Activated naive CD8-positive, alpha-beta T cell treated with anti-CD3 and anti-CD28 coated beads, Interleukin-2, amount 10 ng/mL, durations not matched to agents 7 days and 5 days (primary cell): Measurements from ENCODE around the gene MICALL2. TPM values are rescaled to one million over a fixed set of nuclear protein-coding genes. Genes with fewer than 3 reads are reported as not detected.
A peak's percentile ranks its signal among the peaks of the same experiment; 100 is the strongest.

Experiments used
- ATAC-seq: fragments of 150-1000 bp; cut with Tn5 transposase; one replicate; pipeline ENCODE4 v1.10.0; 2021; ENCODE audit warnings: low read depth, moderate library complexity
- POLR2A ChIA-PET: fragments of 350-600 bp; sonication (Branson Sonifier 250); formaldehyde crosslinking; loops from one replicate; lab custom pipeline; 2021; ENCODE audit warnings: antibody characterized with exemption; lab: Charles Lee
- DNase-seq: peaks from one replicate; pipeline ENCODE4 v3.0.0; 2021
- H3K27ac Mint-ChIP-seq: one replicate; pipeline ENCODE4 v1.8.0; 2022; ENCODE audit warnings: mild to moderate bottlenecking, mixed read lengths
- H3K27me3 Mint-ChIP-seq: one replicate; pipeline ENCODE4 v1.8.0; 2022; ENCODE audit warnings: mild to moderate bottlenecking, moderate library complexity, mixed read lengths
- H3K36me3 Mint-ChIP-seq: one replicate; pipeline ENCODE4 v1.8.0; 2021; ENCODE audit warnings: mild to moderate bottlenecking, mixed read lengths
- H3K4me1 Mint-ChIP-seq: one replicate; pipeline ENCODE4 v1.8.0; 2021; ENCODE audit warnings: mixed read lengths
- H3K4me3 Mint-ChIP-seq: one replicate; pipeline ENCODE4 v1.8.0; 2022; ENCODE audit warnings: mild to moderate bottlenecking, moderate library complexity, mixed read lengths
- H3K9me3 Mint-ChIP-seq: one replicate; pipeline ENCODE4 v1.8.0; 2021; ENCODE audit warnings: mixed read lengths
- total RNA-seq, 2 experiments: library from RNA; stranded (reverse); gene quantifications; one replicate each; pipeline ENCODE4 v1.2.3, GENCODE V29; 2021

Gene MICALL2
- total RNA-seq, 2 experiments from 2014 or later: 2.8 to 3.9 TPM

DNA sequence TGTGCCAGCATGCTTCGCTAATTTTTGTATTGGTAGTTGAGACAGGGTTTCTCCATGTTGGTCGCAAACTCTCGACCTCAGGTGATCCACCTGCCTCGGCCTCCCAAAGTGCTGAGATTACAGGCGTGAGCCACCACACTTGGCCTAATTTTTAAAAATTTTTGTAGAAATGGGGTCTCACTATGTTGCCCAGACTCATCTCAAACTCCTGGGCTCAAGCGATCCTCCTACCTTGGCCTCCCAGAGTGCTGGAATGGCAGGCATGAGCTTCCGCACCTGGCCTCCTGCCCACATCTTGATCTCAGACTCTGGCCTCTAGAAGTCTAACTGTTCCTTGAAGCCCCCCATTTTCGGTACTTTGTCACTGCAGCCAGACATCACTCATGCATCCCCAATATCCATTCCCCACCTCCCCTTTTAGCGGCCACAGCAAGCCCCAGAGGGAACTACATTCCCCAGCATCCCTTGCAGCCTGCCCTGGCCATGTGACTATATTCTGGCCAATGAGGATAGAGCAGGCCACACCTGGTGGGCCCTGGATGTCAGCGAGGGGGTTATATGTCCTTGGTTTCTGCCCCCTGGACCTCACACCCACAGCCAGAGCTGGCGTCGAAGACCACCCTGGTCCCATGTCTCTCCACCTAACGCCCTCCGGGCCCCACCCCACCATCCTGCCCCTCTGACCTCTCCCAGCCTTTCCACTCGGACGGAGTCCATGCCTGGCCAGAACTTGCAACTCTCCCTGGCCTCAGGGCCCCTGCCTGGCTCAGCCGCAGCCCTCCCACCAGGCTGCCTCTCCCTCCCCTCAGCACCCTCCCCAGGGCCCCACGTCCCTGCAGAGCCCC is 33.8 kb downstream of the MICALL2 start:
- Mint-ChIP-seq H3K36me3 (no peaks in the 10 kb centered on the region), H3K9me3 (no peaks in the 10 kb centered on the region), H3K4me1 (no peaks in the 10 kb centered on the region), H3K4me3 (no peak overlapping the region), H3K27ac (no peak overlapping the region), H3K27me3 (peaks cover 14% of the 10 kb centered on the region)
- no peak for DNase-seq
- POLR2A ChIA-PET: no interaction called here
- no peak for ATAC-seq

DNA sequence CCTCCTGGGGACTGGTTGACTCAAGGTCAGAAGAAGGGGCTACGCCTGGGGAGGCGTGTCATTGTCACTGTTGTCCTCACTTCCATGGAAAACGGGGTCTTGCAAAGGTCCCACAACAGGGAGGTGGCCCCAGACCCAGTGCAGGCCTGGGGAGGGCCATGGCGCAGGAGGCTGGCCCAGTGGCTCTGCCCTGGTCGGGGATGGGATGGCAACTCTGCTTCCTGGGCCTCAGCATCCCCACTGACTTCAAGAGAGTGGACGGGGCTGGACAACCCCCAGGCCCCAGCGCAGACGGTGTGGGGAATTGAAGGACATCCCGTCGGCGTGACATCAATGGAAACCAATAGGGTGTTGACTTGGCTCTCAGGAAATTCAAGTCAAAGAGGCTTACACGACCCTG is 35.2 kb downstream of the MICALL2 start:
- ATAC-seq (no peak), DNase-seq (no peak)
- POLR2A ChIA-PET: no interaction called here
- no peaks in the 10 kb centered on the region for H3K9me3 Mint-ChIP-seq
- H3K27ac Mint-ChIP-seq: no peak overlapping the region
- no peak overlapping the region for H3K4me3 Mint-ChIP-seq
- H3K4me1 Mint-ChIP-seq: no peaks in the 10 kb centered on the region
- no peaks in the 10 kb centered on the region for H3K36me3 Mint-ChIP-seq
- peaks cover 14% of the 10 kb centered on the region for H3K27me3 Mint-ChIP-seq

DNA sequence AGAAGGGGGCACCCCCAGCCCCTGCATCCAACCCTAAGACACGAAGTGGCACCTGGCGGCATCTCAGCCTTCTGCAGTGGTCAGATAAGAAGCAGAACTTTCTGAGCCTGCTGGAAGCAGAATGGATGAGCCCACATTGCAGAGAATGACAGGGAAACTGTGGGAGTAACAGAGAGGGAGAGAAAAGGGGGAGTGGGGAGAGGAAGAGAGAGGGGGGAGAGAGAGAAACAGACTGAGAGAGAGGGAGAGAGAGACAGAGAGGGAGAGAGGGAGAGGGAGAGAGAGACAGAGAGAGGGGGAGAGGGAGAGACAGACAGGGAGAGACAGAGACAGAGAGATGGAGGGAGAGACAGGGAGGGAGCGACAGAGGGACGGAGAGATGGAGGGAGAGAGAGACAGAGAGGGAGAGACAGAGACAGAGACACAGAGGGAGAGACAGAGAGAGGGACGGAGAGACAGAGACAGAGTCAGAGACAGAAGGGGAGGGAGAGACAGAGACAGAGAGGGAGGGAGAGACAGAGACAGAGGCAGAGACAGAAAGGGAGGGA is 35.9 kb downstream of the MICALL2 start:
- Mint-ChIP-seq H3K4me1 (peaks cover 1% of the 10 kb centered on the region), H3K27ac (peak overlapping the region; percentile 40), H3K9me3 (no peaks in the 10 kb centered on the region), H3K4me3 (no peak overlapping the region), H3K27me3 (peaks cover 14% of the 10 kb centered on the region), H3K36me3 (no peaks in the 10 kb centered on the region)
- ATAC-seq (no peak), DNase-seq (no peak)
- POLR2A ChIA-PET: no interaction called here

DNA sequence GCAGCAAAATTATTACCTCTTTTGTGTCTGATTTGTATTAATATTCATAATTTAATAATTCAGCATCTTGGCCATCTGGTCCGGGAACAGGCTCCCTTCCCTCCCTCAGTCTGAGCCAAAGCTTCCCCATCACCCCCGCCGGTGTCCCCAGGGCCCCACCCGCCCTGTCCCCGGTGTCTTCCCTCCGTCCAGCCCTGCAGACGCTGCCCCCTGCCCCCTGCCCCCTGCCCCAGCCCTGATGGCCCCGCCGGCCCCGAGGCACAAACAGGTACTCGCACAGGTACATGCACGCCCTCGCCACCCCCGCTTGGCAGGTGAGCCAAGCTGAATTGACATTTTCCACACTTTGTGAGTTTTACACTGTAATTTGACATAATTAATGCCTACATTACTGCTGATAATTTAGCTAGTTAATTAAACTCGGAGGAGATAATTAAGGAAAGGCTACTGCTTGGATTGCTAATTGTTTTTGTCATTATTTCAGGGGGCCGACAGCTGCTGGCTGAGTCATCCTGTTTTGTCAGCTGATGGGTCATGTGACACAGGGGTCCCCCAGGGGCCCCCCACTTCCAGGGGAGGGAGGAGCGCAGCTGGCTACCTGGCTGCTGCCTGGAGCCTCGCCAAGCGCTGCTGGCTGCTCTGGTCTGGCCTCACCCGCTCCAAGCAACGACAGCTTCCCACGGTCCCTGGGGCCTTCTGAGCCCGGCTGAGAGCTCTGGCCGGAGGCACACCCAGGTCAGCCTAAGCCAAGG is 36.6 kb downstream of the MICALL2 start:
- Mint-ChIP-seq H3K4me1 (peaks cover 8% of the 10 kb centered on the region), H3K36me3 (no peaks in the 10 kb centered on the region), H3K4me3 (no peak overlapping the region), H3K27me3 (peaks cover 14% of the 10 kb centered on the region), H3K27ac (no peak overlapping the region), H3K9me3 (no peaks in the 10 kb centered on the region)
- no peak for ATAC-seq
- no peak for DNase-seq
- POLR2A ChIA-PET: no interaction called here

DNA sequence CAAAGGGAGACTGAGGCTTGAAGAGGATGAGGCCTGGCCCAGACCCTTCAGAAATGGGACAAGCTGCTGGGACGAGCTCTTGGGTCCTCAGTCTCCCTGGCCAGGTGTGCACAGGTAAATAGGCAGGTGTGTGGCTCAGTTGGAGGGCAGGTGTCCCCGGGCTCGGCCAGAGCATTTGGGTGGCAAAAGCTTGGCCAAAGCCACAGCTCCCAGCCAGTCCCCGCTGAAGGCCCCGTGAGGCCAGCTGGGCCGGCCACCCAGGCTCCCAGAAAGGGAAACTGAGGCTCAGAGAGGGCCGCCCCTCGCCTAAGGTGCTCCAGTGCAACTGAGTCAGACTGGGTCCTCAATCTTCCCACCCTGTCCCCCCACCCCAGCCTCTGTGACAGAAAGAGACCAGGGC is 37.3 kb downstream of the MICALL2 start:
- DNase-seq: no peak
- H3K27ac Mint-ChIP-seq: no peak overlapping the region
- ATAC-seq: no peak
- peaks cover 14% of the 10 kb centered on the region for H3K4me1 Mint-ChIP-seq
- H3K27me3 Mint-ChIP-seq: peaks cover 18% of the 10 kb centered on the region
- POLR2A ChIA-PET: no interaction called here
- H3K36me3 Mint-ChIP-seq: no peaks in the 10 kb centered on the region
- H3K9me3 Mint-ChIP-seq: no peaks in the 10 kb centered on the region
- no peak overlapping the region for H3K4me3 Mint-ChIP-seq

DNA sequence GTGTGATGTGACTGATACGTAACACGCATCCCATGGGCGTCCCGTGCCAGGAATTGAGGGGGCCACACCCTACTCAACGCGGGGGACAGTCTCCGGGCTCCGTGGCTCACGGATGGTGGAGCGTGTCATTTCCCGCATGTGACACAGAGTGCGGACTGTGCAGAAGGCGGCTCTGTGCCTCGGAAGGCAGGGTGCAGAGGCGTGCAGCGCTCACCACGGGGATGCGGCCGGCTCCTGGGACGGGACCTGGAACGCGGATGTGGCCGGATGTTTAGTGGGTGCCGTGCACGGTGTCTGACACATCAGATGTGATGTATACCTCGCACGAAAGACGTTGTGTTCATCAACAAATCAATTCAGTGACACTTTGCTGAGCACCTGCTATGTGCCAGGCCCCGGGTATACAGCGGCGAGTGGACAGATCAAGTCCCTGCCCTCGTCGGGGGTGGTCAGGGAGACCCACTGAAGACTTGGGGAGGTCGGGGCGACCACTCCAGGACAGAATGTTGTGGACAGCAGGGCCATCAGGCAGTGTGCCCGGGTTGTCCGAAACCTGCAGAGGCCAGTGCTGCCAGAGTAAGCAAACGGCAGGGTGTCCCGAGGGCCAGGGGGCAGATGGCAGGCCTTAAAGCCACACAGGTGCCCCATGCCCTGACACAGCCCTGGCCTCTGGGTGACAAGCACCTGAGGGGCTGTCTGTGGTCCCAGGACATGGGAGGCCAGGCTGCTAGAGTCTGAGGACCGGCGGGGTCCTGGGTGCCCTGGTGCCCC is 38.1 kb downstream of the MICALL2 start:
- DNase-seq: no peak
- Mint-ChIP-seq H3K27me3 (peaks cover 21% of the 10 kb centered on the region), H3K9me3 (no peaks in the 10 kb centered on the region), H3K4me3 (no peak overlapping the region), H3K36me3 (no peaks in the 10 kb centered on the region), H3K27ac (no peak overlapping the region), H3K4me1 (peaks cover 15% of the 10 kb centered on the region)
- ATAC-seq: no peak
- POLR2A ChIA-PET: no interaction called here

DNA sequence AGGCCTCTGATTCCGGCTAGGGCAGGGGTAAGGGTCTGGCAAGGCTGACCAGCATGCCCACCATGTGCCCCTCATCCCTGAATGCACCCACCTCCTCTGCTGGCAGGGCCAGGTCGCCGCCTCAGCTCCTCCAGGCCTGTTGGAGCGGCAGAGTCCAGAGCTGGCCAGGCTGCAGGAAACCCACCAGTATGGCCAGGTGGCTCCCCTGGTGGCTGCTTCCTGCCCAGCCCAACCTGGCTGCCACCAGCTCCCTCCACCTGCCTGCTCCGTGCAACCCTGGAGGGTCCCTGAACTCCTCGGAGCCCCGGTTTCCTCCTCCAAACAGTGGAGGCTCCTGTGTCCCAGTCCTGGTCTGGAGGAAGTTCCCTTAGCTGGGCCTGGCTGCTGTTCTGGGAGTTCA is 39.6 kb downstream of the MICALL2 start:
- POLR2A ChIA-PET: no interaction called here
- ATAC-seq: no peak
- H3K4me1 Mint-ChIP-seq: peaks cover 17% of the 10 kb centered on the region

DNA sequence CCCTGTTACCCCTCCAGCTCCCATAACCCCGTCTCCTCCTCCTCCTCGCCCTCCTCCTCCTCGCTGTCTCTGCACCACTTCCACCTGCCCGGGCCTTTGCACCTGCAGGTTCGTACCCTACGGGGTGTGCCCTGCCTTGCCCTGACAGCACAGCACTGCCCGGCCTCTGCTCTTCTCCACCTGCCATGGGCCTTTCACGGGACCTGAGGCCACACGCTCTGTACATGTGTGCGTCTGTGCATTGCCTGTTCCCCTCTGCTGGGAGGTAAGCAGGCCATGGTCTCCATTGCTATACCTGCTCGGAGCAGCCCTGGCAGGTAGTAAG is 40.0 kb downstream of the MICALL2 start:
- no peaks in the 10 kb centered on the region for H3K9me3 Mint-ChIP-seq
- peaks cover 17% of the 10 kb centered on the region for H3K27me3 Mint-ChIP-seq
- ATAC-seq (no peak), DNase-seq (no peak)
- H3K36me3 Mint-ChIP-seq: no peaks in the 10 kb centered on the region
- H3K27ac Mint-ChIP-seq: peak overlapping the region; percentile 32
- POLR2A ChIA-PET: no interaction called here
- no peak overlapping the region for H3K4me3 Mint-ChIP-seq
- H3K4me1 Mint-ChIP-seq: peaks cover 17% of the 10 kb centered on the region

More for the DNA sequence above, 39.6 kb downstream of the MICALL2 start:
- Mint-ChIP-seq H3K36me3 (no peaks in the 10 kb centered on the region), H3K4me3 (no peak overlapping the region), H3K27me3 (peaks cover 21% of the 10 kb centered on the region), H3K27ac (no peak overlapping the region), H3K9me3 (no peaks in the 10 kb centered on the region)
- no peak for DNase-seq

DNA sequence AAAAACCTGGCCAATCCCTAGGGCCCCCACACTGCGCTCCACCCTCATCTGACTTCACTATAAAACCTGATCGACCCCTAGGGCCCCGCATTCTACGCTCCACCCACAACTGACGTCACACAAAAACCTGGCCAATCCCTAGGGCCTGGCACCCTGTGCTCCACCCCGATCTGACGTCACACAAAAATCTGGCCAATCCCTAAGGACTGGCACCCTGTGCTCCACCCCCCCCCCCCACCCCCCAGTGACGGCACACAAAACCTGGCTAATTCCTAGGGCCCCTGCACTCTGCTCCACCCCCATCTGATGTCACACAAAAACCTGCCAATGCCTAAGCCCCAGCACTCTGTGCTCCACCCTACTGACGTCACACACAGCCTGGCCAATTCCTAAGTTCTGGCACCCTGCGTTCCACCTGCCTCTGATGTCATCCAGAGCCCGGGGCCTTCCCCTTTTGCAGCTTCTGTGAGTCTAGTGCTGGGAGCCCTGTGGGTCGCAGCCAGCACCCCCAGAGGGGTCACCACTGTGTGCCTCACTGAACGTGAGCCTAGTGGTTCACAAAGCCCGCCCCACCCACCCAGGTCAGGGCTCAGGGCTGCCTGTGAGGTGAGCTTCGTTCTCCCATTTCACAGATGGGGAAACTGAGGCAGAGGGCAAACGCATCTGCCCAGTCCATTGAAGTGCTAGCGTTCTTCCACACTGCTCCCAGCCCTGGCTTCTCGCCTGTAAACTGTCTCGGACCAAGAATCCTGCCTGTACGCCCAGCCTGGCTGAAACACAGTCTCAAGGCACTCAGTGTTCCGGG is 40.6 kb downstream of the MICALL2 start:
- Mint-ChIP-seq H3K27me3 (peaks cover 16% of the 10 kb centered on the region), H3K4me3 (peak overlapping the region; percentile 22), H3K4me1 (peaks cover 17% of the 10 kb centered on the region), H3K9me3 (no peaks in the 10 kb centered on the region), H3K36me3 (no peaks in the 10 kb centered on the region), H3K27ac (peak overlapping the region; percentile 42)
- ATAC-seq (no peak), DNase-seq (no peak)
- POLR2A ChIA-PET: interaction anchor here (1.1 to 1.2 kb wide), 2 partner anchors 14 to 53 kb away, joined by 3 read pairs; no protein-coding TSS in a partner anchor

DNA sequence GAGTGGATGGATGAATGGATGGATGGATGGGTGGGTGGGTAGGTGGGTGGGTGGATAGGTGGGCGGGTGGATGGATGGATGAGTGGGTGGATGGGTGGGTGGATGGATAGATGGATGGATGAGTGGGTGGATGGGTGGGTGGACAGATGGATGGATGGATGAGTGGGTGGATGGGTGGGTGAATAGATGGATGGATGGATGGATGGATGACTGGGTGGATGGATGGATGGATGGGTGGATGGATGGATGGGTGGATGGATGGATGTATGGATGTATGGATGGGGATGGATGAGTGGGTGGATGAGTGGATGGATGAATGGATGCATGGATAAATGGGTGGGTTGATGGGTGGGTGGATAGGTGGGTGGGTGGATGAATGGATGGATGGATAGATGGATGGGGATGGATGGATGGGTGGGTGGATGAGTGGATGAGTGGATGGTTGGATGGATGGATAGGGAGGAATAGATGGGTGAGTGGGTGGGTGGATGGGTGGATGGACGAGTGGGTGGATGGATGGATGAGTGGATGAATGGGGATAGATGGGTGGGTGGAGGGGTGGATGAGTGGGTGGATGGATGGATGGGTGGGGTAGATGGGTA is 43.8 kb downstream of the MICALL2 start:
- ATAC-seq: no peak
- Mint-ChIP-seq H3K4me1 (peaks cover 19% of the 10 kb centered on the region), H3K27me3 (peaks cover 8% of the 10 kb centered on the region), H3K36me3 (no peaks in the 10 kb centered on the region), H3K27ac (no peak overlapping the region), H3K9me3 (no peaks in the 10 kb centered on the region), H3K4me3 (no peak overlapping the region)
- POLR2A ChIA-PET: no interaction called here
- DNase-seq: no peak

DNA sequence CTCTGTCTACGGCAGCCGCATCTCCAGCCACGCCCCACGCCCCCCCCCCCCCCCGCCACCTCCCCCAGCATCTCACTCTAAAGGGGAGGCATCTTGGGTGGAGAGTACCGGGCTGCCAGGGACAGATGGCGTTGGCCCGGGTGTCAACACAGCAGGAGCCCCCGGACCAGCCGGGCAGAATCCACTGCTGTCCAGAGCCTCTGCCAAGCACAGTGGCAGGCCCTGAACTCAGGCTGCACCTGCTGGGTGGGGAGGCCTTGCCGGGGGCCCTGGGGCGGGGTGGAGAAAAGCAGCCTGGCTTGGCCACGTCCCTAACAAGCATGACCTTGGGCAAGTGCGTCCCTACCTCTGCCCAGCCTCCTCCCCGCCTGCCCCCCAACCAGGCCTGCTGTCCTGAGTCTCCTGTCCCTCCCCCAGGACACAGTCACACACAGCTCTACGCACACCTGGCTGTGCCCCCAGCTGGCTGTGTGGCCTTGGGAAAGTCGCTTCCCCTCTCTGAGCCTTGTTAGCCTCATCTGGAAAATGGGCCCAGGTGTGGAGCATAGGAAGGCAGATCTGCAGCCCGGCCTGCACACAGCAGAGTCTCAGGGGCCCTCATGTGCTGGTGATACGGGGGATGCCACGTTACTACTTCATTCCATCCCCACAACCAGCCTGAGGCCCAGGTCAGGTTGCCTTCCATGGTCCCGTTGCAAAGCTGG is 45.2 kb downstream of the MICALL2 start:
- POLR2A ChIA-PET: no interaction called here
- no peak overlapping the region for H3K27ac Mint-ChIP-seq
- ATAC-seq: no peak

More for the DNA sequence above, 45.2 kb downstream of the MICALL2 start:
- Mint-ChIP-seq H3K27me3 (peaks cover 8% of the 10 kb centered on the region), H3K36me3 (no peaks in the 10 kb centered on the region), H3K4me1 (peaks cover 19% of the 10 kb centered on the region), H3K4me3 (no peak overlapping the region), H3K9me3 (no peaks in the 10 kb centered on the region)
- no peak for DNase-seq
